Measurements from ENCODE around the gene KLF6.

The KLF6 gene

GRCh38 chr10:3784510-3785250 lies at the start of gene KLF6:
KLF6 (minus strand) TSS chr10:3785209; CDS start chr10:3785014, 195 bp downstream.
- no peak for DNase-seq (ENCODE audit: low read depth in 2 of 3, low spot score in 1 of 3)

GRCh38 chr10:3834404-3834803 lies 49.4 kb upstream of the KLF6 start:
- DNase-seq (ENCODE audit: low read depth in 2 of 3, low spot score in 1 of 3): no peak

GRCh38 chr10:3833046-3833445 lies 48.0 kb upstream of the KLF6 start:
- DNase-seq (ENCODE audit: low read depth in 2 of 3, low spot score in 1 of 3): no peak

GRCh38 chr10:3832022-3832786 lies 47.2 kb upstream of the KLF6 start:
- no peak for DNase-seq (ENCODE audit: low read depth in 2 of 3, low spot score in 1 of 3)

GRCh38 chr10:3831608-3832007 lies 46.6 kb upstream of the KLF6 start:
- DNase-seq (ENCODE audit: low read depth in 2 of 3, low spot score in 1 of 3): no peak

- no peak for DNase-seq (ENCODE audit: low read depth in 2 of 3, low spot score in 1 of 3)
These were observed 45.9 kb upstream of the KLF6 start for GRCh38 chr10:3830946-3831345.

- no peak for DNase-seq (ENCODE audit: low read depth in 2 of 3, low spot score in 1 of 3)
These were observed 44.4 kb upstream of the KLF6 start for GRCh38 chr10:3829156-3830050.

- no peak for DNase-seq (ENCODE audit: low read depth in 2 of 3, low spot score in 1 of 3)
These were observed 43.6 kb upstream of the KLF6 start for GRCh38 chr10:3828404-3829155.

- no peak for DNase-seq (ENCODE audit: low read depth in 2 of 3, low spot score in 1 of 3)
These were observed 42.9 kb upstream of the KLF6 start for GRCh38 chr10:3827768-3828403.

GRCh38 chr10:3827266-3827665 lies 42.3 kb upstream of the KLF6 start:
- DNase-seq (ENCODE audit: low read depth in 2 of 3, low spot score in 1 of 3): no peak

GRCh38 chr10:3825862-3826351 lies 40.9 kb upstream of the KLF6 start:
- no peak for DNase-seq (ENCODE audit: low read depth in 2 of 3, low spot score in 1 of 3)

- no peak for DNase-seq (ENCODE audit: low read depth in 2 of 3, low spot score in 1 of 3)
These were observed 40.2 kb upstream of the KLF6 start for GRCh38 chr10:3825244-3825643.

GRCh38 chr10:3822541-3823330 lies 37.7 kb upstream of the KLF6 start:
- no peak for DNase-seq (ENCODE audit: low read depth in 2 of 3, low spot score in 1 of 3)

GRCh38 chr10:3820255-3820654 lies 35.2 kb upstream of the KLF6 start:
- DNase-seq (ENCODE audit: low read depth in 2 of 3, low spot score in 1 of 3): no peak

GRCh38 chr10:3816995-3817394 lies 32.0 kb upstream of the KLF6 start:
- no peak for DNase-seq (ENCODE audit: low read depth in 2 of 3, low spot score in 1 of 3)

GRCh38 chr10:3814838-3815220 lies 29.8 kb upstream of the KLF6 start:
- no peak for DNase-seq (ENCODE audit: low read depth in 2 of 3, low spot score in 1 of 3)

- DNase-seq (ENCODE audit: low read depth in 2 of 3, low spot score in 1 of 3): no peak
These were observed 29.2 kb upstream of the KLF6 start for GRCh38 chr10:3813986-3814837.

- no peak for DNase-seq (ENCODE audit: low read depth in 2 of 3, low spot score in 1 of 3)
These were observed 28.3 kb upstream of the KLF6 start for GRCh38 chr10:3813267-3813666.

GRCh38 chr10:3812141-3812540 lies 27.1 kb upstream of the KLF6 start:
- DNase-seq (ENCODE audit: low read depth in 2 of 3, low spot score in 1 of 3): no peak

Measured in stimulated activated CD4-positive, alpha-beta T cell treated with anti-CD3 and anti-CD28 coated beads, Interleukin-12 subunit alpha, Interleukin-12 subunit beta, amount 100 ng/mL, for 48 hours (primary cell).